NK-92 (cell line): Measurements from ENCODE around the gene CCDC183.

Source experiments
- DNase-seq: peaks from one replicate; lab custom pipeline; 2025; ENCODE audit not compliant: unreplicated experiment; lab: John Stamatoyannopoulos, UW

CCDC183 gene

DNA sequence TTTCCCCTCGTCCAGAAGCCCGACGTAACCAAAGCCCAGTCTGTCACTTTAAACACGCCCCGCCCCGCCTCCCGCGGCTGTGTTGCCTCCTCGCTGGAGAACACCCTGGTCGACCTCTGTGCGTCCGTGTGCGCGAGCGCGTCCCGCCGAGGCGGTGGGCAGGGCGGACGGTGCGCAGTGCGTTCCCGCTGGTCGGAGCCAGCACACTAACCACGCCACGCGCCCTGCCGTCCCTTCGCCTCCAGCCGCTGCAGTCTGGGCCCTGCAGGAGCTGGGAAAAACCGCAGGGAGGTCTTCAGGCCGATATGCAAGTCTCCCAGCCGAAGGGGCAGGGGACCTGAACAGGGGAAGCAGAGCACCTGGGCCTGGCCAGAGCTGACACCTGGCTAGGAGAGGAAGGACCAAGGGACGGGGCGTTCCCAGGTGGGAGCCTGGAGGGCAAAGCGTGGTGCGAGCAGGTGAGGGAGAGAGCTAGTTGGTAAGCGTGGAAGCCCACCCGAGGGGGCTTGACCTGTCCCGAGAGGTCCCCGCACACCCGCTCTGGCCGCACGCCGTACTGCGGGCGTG lies 51.8 kb downstream of the CCDC183 start:
- no peak for DNase-seq

DNA sequence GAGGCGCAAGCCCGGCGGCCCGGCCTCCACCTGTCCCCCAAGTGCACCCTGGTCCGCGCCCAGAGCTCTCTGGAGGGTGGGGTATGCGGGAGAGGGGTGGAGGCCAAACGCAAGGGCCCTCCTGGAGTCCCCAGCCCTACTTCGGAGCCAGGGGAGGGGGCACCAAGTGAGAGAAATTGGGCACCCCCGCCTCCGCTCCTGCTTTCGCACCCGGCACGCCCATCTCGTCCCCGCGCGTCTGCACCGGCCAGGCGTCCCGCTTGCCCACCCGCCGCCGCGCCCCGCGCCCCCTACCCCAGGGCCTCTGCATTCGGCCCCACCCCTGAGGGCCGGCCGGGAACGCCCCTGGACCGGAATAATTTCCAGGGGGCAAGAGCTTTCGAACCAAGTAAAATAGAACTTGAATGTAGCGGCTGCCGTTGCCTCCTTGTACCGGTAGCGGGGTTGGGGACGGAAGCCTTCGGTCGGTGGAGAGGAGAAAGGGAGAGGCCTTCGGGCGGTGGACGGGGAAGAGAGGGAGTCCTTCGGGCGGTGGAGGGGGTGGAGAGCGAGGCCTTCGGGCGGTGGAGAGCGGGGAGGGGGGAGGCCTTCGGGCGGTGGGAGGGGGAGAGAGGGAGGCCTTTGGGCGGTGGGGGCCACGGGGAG lies 52.4 kb downstream of the CCDC183 start:
- DNase-seq = no peak

- DNase-seq = peak; percentile 53
These were observed 53.2 kb downstream of the CCDC183 start, which contains the start of gene PHPT1 for GRCh38 chr9:136849038-136849959. PHPT1 (plus strand) TSS chr9:136849409; CDS start chr9:136849431, 22 bp downstream.

DNA sequence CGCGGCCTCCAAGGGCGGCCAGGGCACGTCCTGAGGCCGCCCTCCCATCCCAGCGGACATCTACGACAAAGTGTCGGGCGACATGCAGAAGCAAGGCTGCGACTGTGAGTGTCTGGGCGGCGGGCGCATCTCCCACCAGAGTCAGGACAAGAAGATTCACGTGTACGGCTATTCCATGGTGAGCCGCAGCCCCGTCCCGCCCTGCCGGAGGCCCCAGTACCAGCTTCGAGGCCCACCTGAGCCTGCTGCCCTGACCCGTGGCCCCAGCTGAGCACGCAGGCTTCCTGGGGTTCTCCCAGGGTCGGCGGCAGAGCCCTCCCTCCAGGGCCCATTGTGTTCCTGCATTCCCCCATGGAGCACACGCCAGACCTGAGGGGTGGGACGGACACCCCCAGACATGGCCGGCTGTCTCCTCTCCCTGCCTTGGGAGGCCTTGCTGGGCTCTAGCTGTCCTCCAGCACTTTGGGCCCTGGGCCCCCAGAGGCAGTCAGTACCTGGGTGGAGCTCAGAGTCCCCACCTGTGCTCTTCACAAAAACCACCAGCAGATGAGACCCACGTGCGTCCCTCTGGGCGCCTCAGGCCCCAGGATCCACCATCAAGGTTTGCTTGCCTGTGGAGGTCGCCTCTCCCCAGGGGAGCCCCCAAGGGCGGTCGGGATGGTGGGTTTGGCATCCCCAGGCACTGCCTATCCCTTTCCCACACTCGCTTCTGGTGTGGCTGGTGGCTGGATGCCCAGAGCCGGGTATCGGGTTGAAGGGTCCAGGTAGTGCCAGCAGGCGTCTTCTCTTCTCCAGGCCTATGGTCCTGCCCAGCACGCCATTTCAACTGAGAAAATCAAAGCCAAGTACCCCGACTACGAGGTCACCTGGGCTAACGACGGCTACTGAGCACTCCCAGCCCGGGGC lies 54.1 kb downstream of the CCDC183 start:
- no peak for DNase-seq

DNA sequence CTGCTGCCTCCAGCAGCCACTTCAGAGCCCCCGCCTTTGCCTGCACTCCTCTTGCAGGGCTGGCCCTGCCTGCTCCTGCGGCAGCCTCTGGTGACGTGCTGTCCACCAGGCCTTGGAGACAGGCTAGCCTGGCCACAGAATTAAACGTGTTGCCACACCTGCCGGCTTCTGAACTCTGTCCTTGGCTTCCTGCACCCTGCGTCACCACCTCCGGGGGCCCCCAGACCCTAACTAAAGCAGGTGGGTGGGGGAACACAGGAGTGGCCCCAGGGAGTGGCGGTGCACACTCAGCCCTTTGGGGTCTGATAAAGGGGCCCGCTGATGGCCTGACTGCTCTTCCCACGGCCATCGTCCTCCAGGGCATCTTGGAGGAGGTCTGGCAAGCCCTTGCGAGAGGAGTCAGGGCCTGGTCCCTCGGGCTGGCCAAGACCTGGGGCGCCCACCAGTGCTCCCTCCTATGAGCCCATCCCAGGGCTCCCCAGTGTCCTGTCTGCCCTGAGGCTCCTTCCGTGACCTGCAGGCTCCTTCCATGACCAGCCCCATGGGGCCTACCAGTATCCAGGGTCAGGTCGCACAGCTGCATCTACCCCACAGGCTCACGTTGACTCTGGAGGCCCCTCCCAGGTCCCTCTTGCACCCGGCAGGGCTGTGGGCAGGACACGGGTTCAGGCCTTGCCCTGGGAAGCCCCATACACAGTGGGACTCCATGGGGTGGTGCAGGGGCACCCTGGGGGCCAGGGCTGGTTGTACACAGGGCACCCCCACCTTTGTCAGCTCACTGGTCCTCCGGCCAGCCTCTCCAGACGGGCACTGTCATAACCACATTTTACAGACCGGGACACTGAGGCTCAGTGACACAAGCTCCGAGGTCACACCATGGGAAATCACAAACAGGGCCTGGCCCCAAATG lies 55.0 kb downstream of the CCDC183 start:
- DNase-seq = no peak

DNA sequence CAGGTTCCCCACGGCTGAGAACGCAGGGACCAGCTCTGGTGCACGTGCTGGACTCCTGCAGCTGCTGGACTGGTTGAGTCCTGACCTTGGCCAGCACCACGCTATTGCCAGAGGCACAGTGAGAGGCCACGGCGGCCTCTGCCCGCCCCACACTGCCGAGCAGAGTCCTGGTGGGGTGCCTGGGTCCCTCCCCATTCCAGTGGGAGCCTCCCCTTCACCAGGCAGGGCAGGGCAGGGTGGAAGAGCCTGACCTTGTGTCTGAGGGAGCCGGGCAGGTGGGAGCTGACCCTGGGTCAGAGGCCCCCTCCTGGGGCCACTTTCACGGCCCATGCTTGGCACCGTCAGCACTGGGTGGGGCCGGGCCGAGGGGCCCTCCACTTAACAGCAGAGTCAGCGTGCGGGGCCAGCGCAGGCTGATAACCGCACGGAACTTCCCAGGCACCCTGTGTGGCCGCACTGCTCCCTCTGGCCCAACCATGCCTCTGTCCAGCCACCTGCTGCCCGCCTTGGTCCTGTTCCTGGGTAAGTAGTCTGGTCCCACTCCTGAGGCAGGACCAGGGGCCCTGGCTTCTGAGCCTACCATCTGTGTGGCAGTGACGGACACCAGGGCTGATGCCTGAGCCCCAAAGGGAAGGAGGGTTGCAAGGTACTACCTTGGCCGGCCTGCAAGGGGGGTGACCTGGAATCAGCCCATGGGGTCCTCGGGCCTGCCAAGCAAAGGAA lies 56.0 kb downstream of the CCDC183 start, which contains the start of gene MAMDC4:
Gene MAMDC4 (plus strand): TSS at position 406 of the 723 bp plus-strand sequence. CDS start 71 bp downstream, at position 477.
- DNase-seq = no peak

GRCh38 chr9:136852664-136853595 lies 56.8 kb downstream of the CCDC183 start:
- DNase-seq = no peak

DNA sequence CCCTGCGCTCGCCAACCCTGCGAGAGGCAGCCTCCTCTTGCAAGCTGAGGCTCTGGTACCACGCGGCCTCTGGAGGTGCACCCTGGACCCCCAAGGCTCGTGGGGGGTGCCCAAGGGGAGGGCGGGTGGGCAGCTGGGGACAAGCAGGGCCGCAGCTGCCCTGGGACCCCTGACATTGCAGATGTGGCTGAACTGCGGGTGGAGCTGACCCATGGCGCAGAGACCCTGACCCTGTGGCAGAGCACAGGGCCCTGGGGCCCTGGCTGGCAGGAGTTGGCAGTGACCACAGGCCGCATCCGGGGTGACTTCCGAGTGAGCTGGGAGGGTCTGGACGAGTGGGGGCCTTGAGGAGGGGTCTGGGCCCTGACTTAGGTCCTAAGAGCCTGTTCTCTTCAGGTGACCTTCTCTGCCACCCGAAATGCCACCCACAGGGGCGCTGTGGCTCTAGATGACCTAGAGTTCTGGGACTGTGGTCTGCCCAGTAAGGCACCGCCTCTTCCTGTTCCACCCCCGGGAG lies 57.5 kb downstream of the CCDC183 start:
- no peak for DNase-seq

- no peak for DNase-seq
These were observed 58.1 kb downstream of the CCDC183 start for GRCh38 chr9:136854113-136854841.

GRCh38 chr9:136854842-136855460 lies 58.8 kb downstream of the CCDC183 start:
- no peak for DNase-seq

- no peak for DNase-seq
These were observed 59.4 kb downstream of the CCDC183 start for GRCh38 chr9:136855461-136856078.

- DNase-seq = no peak
These were observed 59.9 kb downstream of the CCDC183 start for GRCh38 chr9:136856079-136856476.

DNA sequence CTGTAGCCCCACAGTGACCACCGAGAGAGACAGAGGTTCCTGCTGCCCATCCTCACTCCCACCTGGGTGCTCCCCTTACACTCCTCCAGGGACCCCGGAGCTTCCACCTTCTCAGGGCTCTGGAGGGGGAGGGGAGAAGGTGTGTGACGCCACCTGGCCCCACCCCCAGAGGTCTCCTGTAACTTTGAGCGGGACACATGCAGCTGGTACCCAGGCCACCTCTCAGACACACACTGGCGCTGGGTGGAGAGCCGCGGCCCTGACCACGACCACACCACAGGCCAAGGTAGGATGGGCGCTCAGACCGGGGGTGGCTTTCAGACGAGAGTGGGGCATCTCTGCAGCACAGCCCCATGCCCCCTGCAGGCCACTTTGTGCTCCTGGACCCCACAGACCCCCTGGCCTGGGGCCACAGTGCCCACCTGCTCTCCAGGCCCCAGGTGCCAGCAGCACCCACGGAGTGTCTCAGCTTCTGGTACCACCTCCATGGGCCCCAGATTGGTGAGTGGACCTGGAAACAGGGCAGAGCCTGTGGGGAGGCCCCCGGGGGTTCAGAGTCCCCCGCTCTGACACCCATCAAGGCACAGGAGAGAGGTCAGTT lies 60.5 kb downstream of the CCDC183 start:
- DNase-seq = no peak

GRCh38 chr9:136857166-136857565 lies 61.0 kb downstream of the CCDC183 start:
- DNase-seq = no peak
